DMS153 treated with DMSO at 0.1 percent for 48 hours (cell line): ENCODE results near the gene SLC35A2.
"Not testable (repeated sequence)": the region's sequence is repeated elsewhere in the genome, so short reads cannot be mapped to it uniquely, and the experiment has no call there.

Source experiments
- DNase-seq: peaks from one replicate; lab custom pipeline; 2025; ENCODE audit not compliant: unreplicated experiment; lab: John Stamatoyannopoulos, UW

Gene SLC35A2

GRCh38 chrX:48903290-48903689, 8.2 kb downstream of the SLC35A2 start:
- no peak for DNase-seq

- no peak for DNase-seq
Observed at GRCh38 chrX:48902776-48903175, 8.7 kb downstream of the SLC35A2 start.

- DNase-seq, result no peak
Observed at GRCh38 chrX:48902135-48902534, 9.3 kb downstream of the SLC35A2 start.

GRCh38 chrX:48901069-48901468, 10.4 kb downstream of the SLC35A2 start:
- DNase-seq, result no peak

- no peak for DNase-seq
Observed at GRCh38 chrX:48899078-48899410, 12.4 kb downstream of the SLC35A2 start.

- DNase-seq, result peak; percentile 80
Observed at GRCh38 chrX:48897625-48898306, 13.7 kb downstream of the SLC35A2 start, which contains the start of the genes PQBP1 and TIMM17B. TSS of gene PQBP1 (plus strand) at chrX:48897930. CDS start at chrX:48898510, 580 bp downstream. TSS of gene TIMM17B (minus strand) at chrX:48897768. CDS start at chrX:48897749, 19 bp downstream.

GRCh38 chrX:48897157-48897624, 14.3 kb downstream of the SLC35A2 start:
- DNase-seq, result peak; percentile 32

GRCh38 chrX:48896611-48897011, 14.8 kb downstream of the SLC35A2 start:
- DNase-seq, result no peak

- no peak for DNase-seq
Observed at GRCh38 chrX:48894891-48895290, 16.6 kb downstream of the SLC35A2 start.

GRCh38 chrX:48893556-48894348, 17.7 kb downstream of the SLC35A2 start:
- no peak for DNase-seq

- DNase-seq, result no peak
Observed at GRCh38 chrX:48892896-48893295, 18.6 kb downstream of the SLC35A2 start.

GRCh38 chrX:48891402-48892288, 19.8 kb downstream of the SLC35A2 start:
- DNase-seq, result peak; percentile 57

GRCh38 chrX:48890934-48891401, 20.5 kb downstream of the SLC35A2 start:
- peak; percentile 1 for DNase-seq

GRCh38 chrX:48890296-48890925, 21.0 kb downstream of the SLC35A2 start:
- no peak for DNase-seq

GRCh38 chrX:48886586-48886985, 24.9 kb downstream of the SLC35A2 start:
- DNase-seq, result not testable (repeated sequence)

GRCh38 chrX:48883729-48884128, 27.7 kb downstream of the SLC35A2 start:
- DNase-seq, result no peak

GRCh38 chrX:48876944-48877343, 34.5 kb downstream of the SLC35A2 start:
- DNase-seq, result not testable (repeated sequence)

GRCh38 chrX:48872017-48872416, 39.4 kb downstream of the SLC35A2 start:
- not testable (repeated sequence) for DNase-seq

- no peak for DNase-seq
Observed at GRCh38 chrX:48864210-48864609, 47.2 kb downstream of the SLC35A2 start.

- DNase-seq, result no peak
Observed at GRCh38 chrX:48854898-48855297, 56.5 kb downstream of the SLC35A2 start.
